HG03565 (cell line): Measurements from ENCODE around the gene CPPED1.

ENCODE experiments used
- ATAC-seq: cut with Tn5 transposase; IDR thresholded peaks from one replicate; pipeline ENCODE4 v1.9.1; 2021; ENCODE audit warnings: mild to moderate bottlenecking, moderate library complexity; ENCODE audit not compliant: unreplicated experiment

Gene CPPED1

GRCh38 chr16:12613131-12613991, 190.3 kb downstream of the CPPED1 start:
- peak; percentile 63 for ATAC-seq

DNA sequence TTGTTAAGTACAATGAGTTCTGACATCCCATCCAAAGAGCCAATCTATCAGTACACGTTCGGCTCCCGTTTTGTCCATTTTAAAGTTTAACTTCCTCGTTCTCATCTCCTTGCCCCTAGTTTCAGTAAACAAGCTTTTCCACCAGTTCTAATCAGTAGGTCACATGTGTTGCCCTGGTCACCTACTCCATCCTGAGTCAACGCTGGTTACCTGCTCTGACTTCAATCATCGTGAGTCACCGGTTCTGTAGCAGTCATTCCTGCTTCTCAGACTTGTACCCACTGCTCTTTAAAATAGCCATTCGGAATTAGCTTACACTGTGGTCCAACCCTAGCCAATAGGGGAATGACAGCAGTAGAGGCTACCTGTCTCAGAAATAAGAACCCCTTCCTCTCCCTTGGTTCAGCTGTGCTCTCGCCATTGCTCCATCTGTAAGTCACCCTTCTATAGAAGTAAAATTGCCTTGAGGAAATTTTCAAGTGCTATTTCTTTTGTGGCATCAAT, 191.0 kb downstream of the CPPED1 start:
- no peak for ATAC-seq

DNA sequence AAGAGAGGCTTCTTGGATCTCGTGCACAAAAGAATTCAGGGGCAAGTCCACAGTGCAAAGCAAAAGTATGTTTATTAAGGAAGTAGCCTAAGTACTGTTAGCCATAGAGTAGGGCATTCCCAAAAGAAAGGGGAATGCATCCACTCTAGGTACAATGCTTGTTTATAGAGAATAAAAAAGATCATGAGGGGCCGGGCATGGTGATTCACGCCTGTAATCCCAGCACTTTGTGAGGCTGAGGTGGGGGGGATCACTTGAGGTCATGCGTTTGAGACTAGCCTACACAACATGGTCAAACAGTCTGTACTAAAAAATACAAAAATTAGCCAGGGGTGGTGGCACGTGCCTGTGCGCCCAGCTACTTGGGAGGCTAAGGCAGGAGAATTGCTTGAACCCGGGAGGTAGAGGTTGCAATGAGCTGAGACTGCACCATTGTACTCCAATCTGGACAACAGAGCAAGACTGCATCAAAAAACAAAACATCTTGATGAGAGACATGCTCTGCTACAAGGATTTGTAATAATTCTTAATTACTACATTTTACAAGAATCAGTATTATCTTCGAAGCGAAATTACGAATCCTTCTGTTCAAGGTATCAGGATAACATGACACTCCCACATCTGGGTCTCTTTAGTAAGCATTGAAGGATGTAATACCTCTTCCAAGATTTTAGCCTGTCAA, 191.6 kb downstream of the CPPED1 start:
- no peak for ATAC-seq

DNA sequence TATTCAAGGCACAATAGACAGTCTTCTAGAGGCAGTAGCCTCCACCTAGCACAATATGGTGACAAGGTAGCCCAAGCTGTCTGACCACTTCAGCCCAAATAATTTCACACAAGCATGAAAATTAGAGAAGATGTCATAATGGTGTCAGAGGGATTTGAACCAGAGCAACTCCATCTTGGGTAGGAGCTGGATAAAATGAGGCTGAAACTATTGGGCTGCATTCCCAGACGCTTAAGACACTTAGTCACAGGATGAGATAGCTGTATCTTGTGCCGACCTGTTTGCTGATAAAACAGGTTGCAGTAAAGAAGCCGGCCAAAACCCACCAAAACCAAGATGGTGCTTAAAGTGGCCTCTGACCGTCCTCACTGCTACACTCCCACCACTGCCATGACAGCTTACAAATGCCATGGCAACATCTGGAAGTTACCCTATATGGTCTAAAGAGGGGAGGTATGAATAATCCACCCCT, 192.6 kb downstream of the CPPED1 start:
- no peak for ATAC-seq

DNA sequence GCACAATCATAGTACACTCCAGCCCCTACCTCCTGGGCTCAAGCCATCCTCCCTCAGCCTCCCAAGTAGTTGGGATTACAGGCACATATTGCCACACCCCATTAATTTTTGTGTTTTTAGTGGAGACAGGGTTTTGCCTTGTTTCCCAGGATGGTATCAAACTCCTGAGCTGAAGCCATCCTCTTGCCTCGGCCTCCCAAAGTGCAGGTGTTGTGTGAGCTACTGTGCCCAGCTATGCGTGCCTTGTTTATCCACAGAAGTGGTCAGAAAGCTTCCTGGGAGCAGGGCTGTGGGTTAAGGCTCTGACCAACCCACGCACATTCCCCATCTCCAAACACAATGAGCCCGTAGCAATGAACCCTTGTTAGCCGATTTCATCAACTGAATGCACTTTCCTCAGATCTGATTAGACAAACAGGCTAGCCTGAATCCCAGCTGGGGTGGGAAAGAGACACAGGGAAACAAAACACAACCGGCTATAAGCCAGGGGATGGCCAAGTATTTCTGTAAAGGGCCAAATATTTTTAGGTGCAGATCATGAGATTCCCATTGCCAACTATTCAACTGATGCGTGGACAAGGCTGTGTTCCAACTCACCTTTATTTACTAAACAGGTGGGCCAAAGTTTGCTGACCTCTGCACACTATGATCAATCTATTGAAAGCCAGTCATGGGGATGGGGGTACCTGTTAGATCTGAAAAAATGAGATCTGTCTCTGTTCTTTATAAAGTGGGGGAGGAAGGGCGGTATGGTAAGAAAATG, 193.6 kb downstream of the CPPED1 start:
- no peak for ATAC-seq
